T-cell (primary cell): ENCODE results near the gene NIPAL3. TPM values are rescaled to one million over a fixed set of nuclear protein-coding genes. Genes with fewer than 3 reads are reported as not detected.

ENCODE experiments used
- ATAC-seq, 4 experiments: fragments of 200-7000 bp in 3 of 4; fragments of 150-1000 bp in 1 of 4; cut with Tn5 transposase; replicated peaks in 1 of 4; 1 replicate in 3 of 4; 2 replicates in 1 of 4; pipeline ENCODE4 v1.10.0; 2021; ENCODE audit warnings: moderate library complexity in 3 of 4, mild to moderate bottlenecking in 2 of 4, moderate number of reproducible peaks in 1 of 4
- CTCF ChIA-PET, 2 donors: fragments of 300-600 bp; sonication (Branson Sonifier 250); formaldehyde crosslinking; loops; one replicate each; lab custom pipeline; 2022; ENCODE audit warnings: antibody characterized with exemption in 2 of 2; lab: Charles Lee
- POLR2A ChIA-PET, 2 donors: fragments of 300-600 bp; sonication (Branson Sonifier 250); formaldehyde crosslinking; loops; one replicate each; lab custom pipeline; 2022; ENCODE audit warnings: antibody characterized with exemption in 2 of 2; lab: Charles Lee
- DNase-seq, 35 experiments: peaks; one replicate each; pipeline versions ENCODE4 v3.0.0 to v3.0.0-alpha.2; 2013 to 2023
- H3K27ac ChIP-seq: one replicate; pipeline ENCODE4 v1.5.1; 2013; ENCODE audit warnings: low read length
- H3K27me3 ChIP-seq, 2 experiments: replicated peaks in 1 of 2; 1 replicate in 1 of 2; 2 replicates in 1 of 2; pipeline versions ENCODE4 v1.6.1 to v1.7.0; 2013; ENCODE audit warnings: low read length in 1 of 2, mixed read lengths in 1 of 2; ENCODE audit not compliant: control insufficient read depth in 2 of 2, insufficient read depth in 2 of 2; ENCODE audit errors: extremely low read depth in 1 of 2
- H3K36me3 ChIP-seq, 2 donors: 1 replicate in 1 of 2; 2 replicates in 1 of 2; pipeline versions ENCODE4 v1.6.1 to v1.7.0; 2013; ENCODE audit warnings: low read length in 1 of 2; ENCODE audit not compliant: control insufficient read depth in 2 of 2, insufficient read depth in 1 of 2; ENCODE audit errors: extremely low read depth in 1 of 2
- H3K4me1 ChIP-seq, 2 experiments: 1 replicate in 1 of 2; 2 replicates in 1 of 2; pipeline versions ENCODE4 v1.6.1 to v1.7.0; 2013; ENCODE audit warnings: low read length in 2 of 2, mixed read lengths in 1 of 2; ENCODE audit not compliant: insufficient read depth in 2 of 2, control insufficient read depth in 1 of 2; ENCODE audit errors: extremely low read depth in 1 of 2
- H3K4me3 ChIP-seq, 2 donors: 1 replicate in 1 of 2; 2 replicates in 1 of 2; pipeline versions ENCODE4 v1.5.1 to v1.7.0; 2013; ENCODE audit warnings: mild to moderate bottlenecking in 2 of 2, low read length in 1 of 2, moderate library complexity in 1 of 2; ENCODE audit not compliant: control insufficient read depth in 1 of 2; ENCODE audit errors: extremely low read depth in 1 of 2
- H3K9me3 ChIP-seq: 2 replicates; pipeline ENCODE4 v1.7.0; 2013
- H3K27ac Mint-ChIP-seq, 2 donors: one replicate each; pipeline ENCODE4 v1.8.0; 2020 to 2021; ENCODE audit warnings: mild to moderate bottlenecking in 2 of 2, mixed read lengths in 2 of 2
- H3K27me3 Mint-ChIP-seq, 2 donors: one replicate each; pipeline ENCODE4 v1.8.0; 2021 to 2022; ENCODE audit warnings: mixed read lengths in 2 of 2
- H3K36me3 Mint-ChIP-seq: one replicate; pipeline ENCODE4 v1.8.0; 2021; ENCODE audit warnings: mixed read lengths
- H3K4me1 Mint-ChIP-seq, 3 donors: one replicate each; pipeline ENCODE4 v1.8.0; 2020 to 2022; ENCODE audit warnings: mixed read lengths in 3 of 3, mild to moderate bottlenecking in 1 of 3
- H3K4me3 Mint-ChIP-seq, 3 donors: one replicate each; pipeline ENCODE4 v1.8.0; 2020 to 2022; ENCODE audit warnings: mild to moderate bottlenecking in 3 of 3, mixed read lengths in 3 of 3, moderate library complexity in 3 of 3
- H3K9me3 Mint-ChIP-seq, 3 donors: one replicate each; pipeline ENCODE4 v1.8.0; 2020 to 2022; ENCODE audit warnings: mixed read lengths in 3 of 3
- WGBS: methylation state at CpG from one replicate; pipeline ENCODE4 v1.1.5; 2013; ENCODE audit warnings: missing lambda C conversion rate; ENCODE audit not compliant: insufficient coverage; 5-methylcytosine and 5-hydroxymethylcytosine counted together
- total RNA-seq, 35 experiments: library from RNA in 6 of 35; stranded (reverse) in 6 of 35; fragments of 120-200 nt in 1 of 35; gene quantifications; one replicate each; pipeline versions ENCODE4 v1.2.1 to v1.2.4 and lab custom pipeline; 2013 to 2026

NIPAL3 gene
- total RNA-seq, 5 donors from 2014 or later (not counting 1 experiment from before 2014, with no cell fraction given), result 49.0 to 71.4 (median 59.7) TPM

DNA sequence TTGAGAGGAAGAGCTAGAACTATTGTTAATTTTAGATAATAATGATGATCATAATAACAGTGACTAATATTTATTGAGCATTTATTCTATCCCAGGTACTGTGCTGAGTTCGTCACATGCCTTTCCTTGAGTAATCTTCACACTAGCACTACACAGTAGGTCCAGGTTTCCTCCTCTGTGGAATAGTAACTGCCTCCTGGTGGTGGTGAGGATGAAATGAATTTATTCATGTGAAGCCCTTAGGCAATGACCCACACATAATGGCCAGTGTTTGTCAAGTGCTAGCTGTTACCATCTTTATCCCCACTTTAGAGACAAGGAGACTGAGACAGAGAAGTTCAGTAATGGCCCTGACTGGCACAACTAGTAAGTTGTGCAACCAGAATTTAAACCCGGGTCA lies 5.9 kb downstream of the NIPAL3 start:
- H3K27me3 ChIP-seq, result no peaks in the 10 kb centered on the region
- CTCF ChIA-PET, result no interaction called here

DNA sequence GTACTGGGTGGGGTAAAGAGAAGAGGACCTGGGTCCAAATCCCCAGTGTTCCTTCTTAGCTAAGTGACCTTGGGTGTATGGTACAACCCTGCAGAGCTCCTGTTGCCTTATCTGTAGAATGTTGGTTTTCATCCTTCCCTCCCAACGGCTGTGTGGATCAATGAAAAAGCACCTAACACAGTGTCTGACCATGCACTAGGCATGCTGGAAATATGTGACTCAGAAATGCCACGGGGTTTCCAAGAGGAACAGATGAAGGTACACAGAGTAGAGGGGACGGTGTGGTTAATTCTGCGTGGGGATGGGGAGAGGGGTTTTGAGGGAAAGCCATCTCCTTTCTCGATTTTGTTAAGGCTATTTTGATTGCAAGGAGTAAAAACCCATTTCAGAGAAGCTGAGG lies 8.6 kb downstream of the NIPAL3 start:
- ChIA-PET CTCF (interaction anchor here (0.6 to 1.6 kb wide), 4 partner anchors 9 to 146 kb away, joined by 3 to 6 read pairs (median 4); partner anchors contain the start of gene NIPAL3 (in 1 of the 2)), POLR2A (interaction anchor here in 1 of 2 donors (1.0 kb wide), 1 partner anchor 40 kb away, joined by 3 read pairs; no protein-coding TSS in a partner anchor)
- Mint-ChIP-seq H3K9me3 (no peaks in the 10 kb centered on the region), H3K27me3 (no peaks in the 10 kb centered on the region), H3K36me3 (peaks cover 79% of the 10 kb centered on the region), H3K27ac (peak overlapping the region in 1 of 2 donors; percentile 1), H3K4me3 (no peak overlapping the region), H3K4me1 (peaks cover 75 to 86% (median 83%) of the 10 kb centered on the region in 3 donors)
- DNase-seq (no peak), ATAC-seq (no peak)
- 68% methylated on average over 4 of the region's 5 CpGs for WGBS
- no peak overlapping the region for H3K4me3 ChIP-seq
- H3K4me1 ChIP-seq, result peaks cover 0 to 19% of the 10 kb centered on the region in 2 experiments
- H3K27ac ChIP-seq, result no peak overlapping the region
- no peaks in the 10 kb centered on the region for H3K9me3 ChIP-seq
- H3K36me3 ChIP-seq, result peaks cover 15 to 80% of the 10 kb centered on the region in 2 donors
- no peaks in the 10 kb centered on the region for H3K27me3 ChIP-seq

More for the DNA sequence above, 5.9 kb downstream of the NIPAL3 start:
- Mint-ChIP-seq H3K4me3 (no peak overlapping the region), H3K4me1 (peaks cover 76 to 94% (median 85%) of the 10 kb centered on the region in 3 donors), H3K36me3 (peaks cover 66% of the 10 kb centered on the region), H3K27me3 (no peaks in the 10 kb centered on the region), H3K9me3 (no peaks in the 10 kb centered on the region), H3K27ac (no peak overlapping the region)
- 100% methylated on average over 1 of the region's 2 CpGs for WGBS
- H3K27ac ChIP-seq, result no peak overlapping the region
- H3K4me1 ChIP-seq, result peaks cover 22 to 36% of the 10 kb centered on the region in 2 experiments
- no peak overlapping the region for H3K4me3 ChIP-seq
- H3K9me3 ChIP-seq, result no peaks in the 10 kb centered on the region
- DNase-seq (no peak), ATAC-seq (no peak)
- POLR2A ChIA-PET, result no interaction called here
- H3K36me3 ChIP-seq, result peaks cover 15 to 63% of the 10 kb centered on the region in 2 donors

DNA sequence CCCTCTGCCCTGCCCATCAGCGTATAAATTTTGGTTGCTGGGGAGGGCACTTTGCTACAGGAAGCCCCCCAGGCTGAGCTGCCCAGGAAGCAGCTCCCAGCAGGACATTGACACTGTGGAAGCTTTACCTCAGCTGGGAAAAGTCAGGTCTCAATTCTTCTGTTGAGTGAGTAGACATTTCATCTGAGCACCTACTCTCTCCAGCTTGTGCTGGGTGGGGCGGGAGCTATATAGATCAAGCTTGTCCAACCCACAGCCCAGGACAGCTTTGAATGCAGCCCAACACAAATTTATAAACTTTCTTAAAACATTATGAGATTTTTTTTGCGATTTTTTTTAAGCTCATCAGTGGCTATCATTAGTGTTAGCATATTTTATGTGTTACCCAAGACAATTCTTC lies 9.4 kb downstream of the NIPAL3 start:
- no peak overlapping the region for H3K4me3 Mint-ChIP-seq
- no peaks in the 10 kb centered on the region for H3K9me3 Mint-ChIP-seq
- Histone ChIP-seq H3K27ac (no peak overlapping the region), H3K4me1 (peaks cover 0 to 13% of the 10 kb centered on the region in 2 experiments), H3K4me3 (no peak overlapping the region), H3K36me3 (peaks cover 12 to 76% of the 10 kb centered on the region in 2 donors), H3K27me3 (no peaks in the 10 kb centered on the region), H3K9me3 (no peaks in the 10 kb centered on the region)
- H3K27me3 Mint-ChIP-seq, result no peaks in the 10 kb centered on the region
- ChIA-PET CTCF (interaction anchor here (0.6 to 1.6 kb wide), 3 partner anchors 10 to 145 kb away, joined by 3 to 6 read pairs (median 3); partner anchors contain the start of gene NIPAL3 (in 1 of the 2)), POLR2A (interaction anchor here in 1 of 2 donors (1.0 kb wide), 1 partner anchor 39 kb away, joined by 3 read pairs; no protein-coding TSS in a partner anchor)
- peaks cover 75 to 83% (median 81%) of the 10 kb centered on the region in 3 donors for H3K4me1 Mint-ChIP-seq
- no peak for DNase-seq
- no peak overlapping the region for H3K27ac Mint-ChIP-seq
- 100% methylated on average over 1 of the region's 3 CpGs for WGBS
- no peak for ATAC-seq
- peaks cover 74% of the 10 kb centered on the region for H3K36me3 Mint-ChIP-seq

DNA sequence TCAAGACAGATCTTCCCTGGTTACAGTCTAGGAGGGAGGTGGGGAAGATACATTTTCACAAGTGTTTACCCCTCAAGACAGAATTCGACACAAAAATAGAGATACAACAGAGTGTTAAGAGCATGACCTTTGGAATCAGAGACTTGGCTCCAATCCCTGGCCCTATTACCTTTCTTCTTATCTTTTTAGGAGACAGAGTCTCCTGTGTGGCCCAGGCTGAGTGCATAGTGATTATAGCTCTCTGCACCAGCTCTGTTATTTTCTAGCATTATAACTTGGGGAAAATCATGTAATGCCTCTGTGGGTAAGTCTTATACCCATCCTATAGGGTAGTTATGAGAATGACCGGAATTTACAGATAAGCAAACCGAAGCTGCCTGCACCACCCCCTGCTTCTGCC lies 9.8 kb downstream of the NIPAL3 start:
- H3K36me3 ChIP-seq, result peaks cover 10 to 72% of the 10 kb centered on the region in 2 donors
- no peak overlapping the region for H3K4me3 Mint-ChIP-seq
- ChIA-PET POLR2A (interaction anchor here in 1 of 2 donors (1.0 kb wide), 1 partner anchor 39 kb away, joined by 3 read pairs; no protein-coding TSS in a partner anchor), CTCF (no interaction called here)
- no peaks in the 10 kb centered on the region for H3K27me3 Mint-ChIP-seq
- ATAC-seq (no peak), DNase-seq (no peak)
- H3K27me3 ChIP-seq, result no peaks in the 10 kb centered on the region
- H3K4me1 Mint-ChIP-seq, result peaks cover 74 to 79% (median 79%) of the 10 kb centered on the region in 3 donors
- H3K27ac Mint-ChIP-seq, result no peak overlapping the region
- H3K9me3 Mint-ChIP-seq, result no peaks in the 10 kb centered on the region
- no peak overlapping the region for H3K4me3 ChIP-seq
- peaks cover 0 to 13% of the 10 kb centered on the region in 2 experiments for H3K4me1 ChIP-seq
- H3K36me3 Mint-ChIP-seq, result peaks cover 72% of the 10 kb centered on the region
- H3K27ac ChIP-seq, result no peak overlapping the region
- 100% methylated on average over 1 of the region's 3 CpGs for WGBS
- H3K9me3 ChIP-seq, result no peaks in the 10 kb centered on the region

DNA sequence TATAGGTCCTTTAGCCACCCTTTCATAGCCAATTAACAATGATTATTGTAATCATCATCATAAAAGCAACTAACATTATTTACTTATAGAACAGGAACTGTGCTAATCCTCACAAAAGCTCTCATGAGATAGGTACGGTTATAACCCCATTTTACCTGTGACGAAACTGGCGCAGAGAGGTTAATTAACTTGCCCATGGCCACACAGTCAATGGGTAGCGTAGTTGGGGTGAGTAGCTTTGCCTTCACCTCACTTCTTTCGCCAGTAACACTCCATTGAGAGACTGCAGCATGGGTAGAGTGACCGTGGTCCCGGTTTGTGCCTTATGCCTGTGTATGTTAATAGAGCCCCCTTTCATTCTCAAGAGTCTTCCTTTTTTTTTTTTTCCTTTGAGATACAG lies 10.3 kb downstream of the NIPAL3 start:
- no peak for ATAC-seq
- Histone ChIP-seq H3K27me3 (no peaks in the 10 kb centered on the region), H3K36me3 (peaks cover 9 to 68% of the 10 kb centered on the region in 2 donors), H3K4me3 (no peak overlapping the region), H3K4me1 (peaks cover 0 to 13% of the 10 kb centered on the region in 2 experiments), H3K27ac (no peak overlapping the region), H3K9me3 (no peaks in the 10 kb centered on the region)
- H3K36me3 Mint-ChIP-seq, result peaks cover 72% of the 10 kb centered on the region
- no peak overlapping the region for H3K27ac Mint-ChIP-seq
- no peak overlapping the region for H3K4me3 Mint-ChIP-seq
- ChIA-PET CTCF (no interaction called here), POLR2A (interaction anchor here in 1 of 2 donors (0.6 kb wide), 1 partner anchor 52 kb away, joined by 4 read pairs; no protein-coding TSS in a partner anchor)
- DNase-seq, result no peak
- H3K27me3 Mint-ChIP-seq, result no peaks in the 10 kb centered on the region
- WGBS, result no CpG with 5 or more reads among the region's 7 CpGs
- peaks cover 76 to 78% (median 76%) of the 10 kb centered on the region in 3 donors for H3K4me1 Mint-ChIP-seq
- H3K9me3 Mint-ChIP-seq, result no peaks in the 10 kb centered on the region

DNA sequence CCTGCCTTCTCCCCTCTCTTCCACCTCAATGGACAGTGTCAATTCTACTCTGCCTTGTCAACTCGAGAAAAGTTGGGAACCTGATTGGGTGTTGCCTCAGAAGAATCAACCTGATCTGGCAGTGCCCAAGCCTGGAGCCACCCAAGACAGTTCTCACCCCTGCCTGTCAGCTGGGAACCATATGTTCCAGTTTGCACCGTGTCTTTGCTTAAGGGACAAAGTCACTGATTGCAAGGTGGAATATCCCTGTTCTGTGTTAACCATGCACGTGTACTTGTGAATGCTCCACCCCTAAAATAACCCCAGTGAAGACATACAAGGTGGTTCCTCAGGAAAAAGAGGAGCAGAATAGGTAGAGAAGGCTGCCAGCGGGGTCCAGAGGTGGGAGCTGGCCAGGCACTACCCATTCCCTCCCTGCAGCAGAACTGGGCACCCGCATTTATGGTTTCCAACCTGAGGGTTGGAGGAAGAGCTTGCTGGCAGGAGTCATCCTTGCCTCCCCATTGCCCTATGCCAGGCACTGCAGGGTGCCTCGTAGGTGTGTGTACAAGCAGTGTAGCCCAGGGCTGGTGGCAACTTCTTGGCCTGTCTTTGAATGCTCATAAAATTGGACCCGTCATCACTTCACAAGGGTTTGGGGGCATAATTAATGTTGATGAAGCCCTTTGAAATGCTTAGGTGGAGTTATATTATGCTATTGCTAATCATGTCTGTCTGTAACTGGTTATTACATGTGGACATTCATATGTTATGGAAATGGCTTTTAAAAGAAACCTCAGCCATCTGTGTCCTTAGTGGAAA lies 11.3 kb downstream of the NIPAL3 start:
- H3K4me3 Mint-ChIP-seq, result no peak overlapping the region

More for the DNA sequence above, 11.3 kb downstream of the NIPAL3 start:
- 100% methylated on average over 3 of the region's 7 CpGs for WGBS
- POLR2A ChIA-PET, result no interaction called here
- CTCF ChIA-PET, result no interaction called here
- H3K36me3 ChIP-seq, result peaks cover 0 to 66% of the 10 kb centered on the region in 2 donors
- Mint-ChIP-seq H3K9me3 (no peaks in the 10 kb centered on the region), H3K27ac (no peak overlapping the region), H3K27me3 (no peaks in the 10 kb centered on the region), H3K36me3 (peaks cover 72% of the 10 kb centered on the region), H3K4me1 (peaks cover 72 to 77% (median 75%) of the 10 kb centered on the region in 3 donors)
- H3K4me3 ChIP-seq, result no peak overlapping the region
- no peaks in the 10 kb centered on the region for H3K27me3 ChIP-seq
- ATAC-seq (no peak), DNase-seq (no peak)
- peaks cover 0 to 12% of the 10 kb centered on the region in 2 experiments for H3K4me1 ChIP-seq
- H3K9me3 ChIP-seq, result no peaks in the 10 kb centered on the region
- H3K27ac ChIP-seq, result no peak overlapping the region
